Measurements from ENCODE around the gene UQCC3. TPM values are rescaled to one million over a fixed set of nuclear protein-coding genes. Genes with fewer than 3 reads are reported as not detected.

Gene UQCC3
- total and polyA plus RNA-seq, 2 experiments from 2014 or later = 5.9 to 14.5 TPM

- Histone ChIP-seq H3K9me3 (ENCODE audit: low read depth) (no peaks in the 10 kb centered on the region), H3K4me3 (no peak overlapping the region), H3K9ac (peak overlapping the region; percentile 5; the same call in 1 of the 2 replicates), H3K9me2 (ENCODE audit: insufficient read depth) (no peaks in the 10 kb centered on the region), H3K79me2 (ENCODE audit: insufficient read depth) (peaks cover 98% of the 10 kb centered on the region), H3K27me3 (replicated peaks; ENCODE audit: insufficient read depth) (no peaks in the 10 kb centered on the region), H4K20me1 (ENCODE audit: insufficient read depth) (0 out of 2 replicates have a peak, but pooled peaks cover 3% of the 10 kb centered on the region), H3K4me2 (ENCODE audit: unreplicated experiment) (no peak overlapping the region), H3K36me3 (ENCODE audit: low read depth) (peaks cover 84% of the 10 kb centered on the region), H3K4me1 (ENCODE audit: insufficient read depth) (peaks cover 19% of the 10 kb centered on the region; the same call in 1 of the 2 replicates), H2AFZ (no peak overlapping the region), H3F3A (ENCODE audit: insufficient read depth) (peaks cover 51% of the 10 kb centered on the region), H3K27ac (peak overlapping the region; percentile 42)
- peak; percentile 33 for DNase-seq
- 69 to 73% methylated on average over 2 of the region's 2 CpGs for WGBS, 2 experiments (ENCODE audit: low coverage in 1 of 2, low lambda C conversion rate in 2 of 2, missing lambda C conversion rate in 2 of 2)
- in situ Hi-C loops (cut with MboI) = no loop called here
- no peak for TF ChIP-seq EZH2phosphoT487 (IDR thresholded peaks at IDR 0.05; ENCODE audit: insufficient read depth, low read depth)
- no peak for TF ChIP-seq EZH2 (IDR thresholded peaks at IDR 0.05; ENCODE audit: insufficient read depth, poor library complexity, severe bottlenecking)
Measured at GRCh38 chr11:62719302-62719978, 48.0 kb downstream of the UQCC3 start.

- H3K79me2 ChIP-seq (ENCODE audit: insufficient read depth) = peaks cover 98% of the 10 kb centered on the region
- H3K4me3 ChIP-seq = no peak overlapping the region
- H3K9me2 ChIP-seq (ENCODE audit: insufficient read depth) = no peaks in the 10 kb centered on the region
- in situ Hi-C loops (cut with MboI) = no loop called here
- 74 to 83% methylated on average over 7 of the region's 7 CpGs for WGBS, 2 experiments (ENCODE audit: low coverage in 1 of 2, low lambda C conversion rate in 2 of 2, missing lambda C conversion rate in 2 of 2)
- H3K36me3 ChIP-seq (ENCODE audit: low read depth) = peaks cover 65% of the 10 kb centered on the region
- H3K9me3 ChIP-seq (ENCODE audit: low read depth) = no peaks in the 10 kb centered on the region
- H3K27me3 ChIP-seq (replicated peaks; ENCODE audit: insufficient read depth) = no peaks in the 10 kb centered on the region
- H3K4me1 ChIP-seq (ENCODE audit: insufficient read depth) = peaks cover 19% of the 10 kb centered on the region; the same call in 1 of the 2 replicates
- H3K27ac ChIP-seq = no peak overlapping the region
- peaks cover 49% of the 10 kb centered on the region for H3F3A ChIP-seq (ENCODE audit: insufficient read depth)
- no peak overlapping the region for H3K4me2 ChIP-seq (ENCODE audit: unreplicated experiment)
- H2AFZ ChIP-seq = no peak overlapping the region
- peaks cover 13% of the 10 kb centered on the region; the same call in 1 of the 2 replicates for H4K20me1 ChIP-seq (ENCODE audit: insufficient read depth)
- TF ChIP-seq EZH2 (IDR thresholded peaks at IDR 0.05; ENCODE audit: insufficient read depth, poor library complexity, severe bottlenecking) (no peak), EZH2phosphoT487 (IDR thresholded peaks at IDR 0.05; ENCODE audit: insufficient read depth, low read depth) (no peak)
- H3K9ac ChIP-seq = peak overlapping the region; percentile 14; the same call in 1 of the 2 replicates
- DNase-seq = peak; percentile 36
Measured at GRCh38 chr11:62721994-62722393, 50.5 kb downstream of the UQCC3 start.

Small RNA genes within 50 kb of the gene (small RNA-seq; reads per million reads assigned to genes)
- not detected for gene SNORA57 (ENCODE audit: low read depth, low replicate concordance)

Other genes with a start within 250 kb of the UQCC3 start
- gene AHNAK, start 124.9 kb upstream of the UQCC3 start, total RNA-seq (2014; rRNA removed; shearing (Covaris generic)) = 548 and 557 TPM in 2 replicates
- 163 and 167 TPM in 2 replicates for gene AHNAK, start 124.9 kb upstream of the UQCC3 start, polyA plus RNA-seq (2016; fragmentation: Nextera tagmentation; extraction: Ambion mirVana)
- gene EEF1G, start 97.8 kb upstream of the UQCC3 start, total RNA-seq (2014; rRNA removed; shearing (Covaris generic)) = 1,322 and 1,677 TPM in 2 replicates
- gene EEF1G, start 97.8 kb upstream of the UQCC3 start, polyA plus RNA-seq (2016; fragmentation: Nextera tagmentation; extraction: Ambion mirVana) = 533 and 544 TPM in 2 replicates
- gene TUT1, start 80.2 kb upstream of the UQCC3 start, total RNA-seq (2014; rRNA removed; shearing (Covaris generic)) = 6.1 and 7.7 TPM in 2 replicates
- 11.1 and 12.1 TPM in 2 replicates for gene TUT1, start 80.2 kb upstream of the UQCC3 start, polyA plus RNA-seq (2016; fragmentation: Nextera tagmentation; extraction: Ambion mirVana)
- gene MTA2, start 69.8 kb upstream of the UQCC3 start, total RNA-seq (2014; rRNA removed; shearing (Covaris generic)) = 98.8 and 114 TPM in 2 replicates
- 26.3 and 28.9 TPM in 2 replicates for gene MTA2, start 69.8 kb upstream of the UQCC3 start, polyA plus RNA-seq (2016; fragmentation: Nextera tagmentation; extraction: Ambion mirVana)
- 43.4 and 47.2 TPM in 2 replicates for gene EML3, start 58.9 kb upstream of the UQCC3 start, total RNA-seq (2014; rRNA removed; shearing (Covaris generic))
- gene EML3, start 58.9 kb upstream of the UQCC3 start, polyA plus RNA-seq (2016; fragmentation: Nextera tagmentation; extraction: Ambion mirVana) = 32.8 and 34.8 TPM in 2 replicates
- 3.4 and 6.5 TPM in 2 replicates for gene ROM1, start 58.4 kb upstream of the UQCC3 start, total RNA-seq (2014; rRNA removed; shearing (Covaris generic))
- 5.4 and 8.8 TPM in 2 replicates for gene ROM1, start 58.4 kb upstream of the UQCC3 start, polyA plus RNA-seq (2016; fragmentation: Nextera tagmentation; extraction: Ambion mirVana)
- 32.1 and 35.6 TPM in 2 replicates for gene B3GAT3, start 49.7 kb upstream of the UQCC3 start, total RNA-seq (2014; rRNA removed; shearing (Covaris generic))
- 44.2 and 46.7 TPM in 2 replicates for gene B3GAT3, start 49.7 kb upstream of the UQCC3 start, polyA plus RNA-seq (2016; fragmentation: Nextera tagmentation; extraction: Ambion mirVana)
- gene GANAB, start 25.1 kb upstream of the UQCC3 start, total RNA-seq (2014; rRNA removed; shearing (Covaris generic)) = 307 and 312 TPM in 2 replicates
- 224 and 225 TPM in 2 replicates for gene GANAB, start 25.1 kb upstream of the UQCC3 start, polyA plus RNA-seq (2016; fragmentation: Nextera tagmentation; extraction: Ambion mirVana)
- gene INTS5, start 18.4 kb upstream of the UQCC3 start, total RNA-seq (2014; rRNA removed; shearing (Covaris generic)) = 26.4 and 30.4 TPM in 2 replicates
- gene INTS5, start 18.4 kb upstream of the UQCC3 start, polyA plus RNA-seq (2016; fragmentation: Nextera tagmentation; extraction: Ambion mirVana) = 17.1 and 18.9 TPM in 2 replicates
- 16.6 and 24.2 TPM in 2 replicates for gene C11orf98, start 6.5 kb upstream of the UQCC3 start, total RNA-seq (2014; rRNA removed; shearing (Covaris generic))
- 76.8 and 77.9 TPM in 2 replicates for gene C11orf98, start 6.5 kb upstream of the UQCC3 start, polyA plus RNA-seq (2016; fragmentation: Nextera tagmentation; extraction: Ambion mirVana)
- gene CSKMT, start 6.4 kb upstream of the UQCC3 start, total RNA-seq (2014; rRNA removed; shearing (Covaris generic)) = 5.4 and 6.1 TPM in 2 replicates
- 2.9 and 3.6 TPM in 2 replicates for gene CSKMT, start 6.4 kb upstream of the UQCC3 start, polyA plus RNA-seq (2016; fragmentation: Nextera tagmentation; extraction: Ambion mirVana)
- 5.8 and 12.6 TPM in 2 replicates for gene LBHD1, start 594 bp downstream of the UQCC3 start, total RNA-seq (2014; rRNA removed; shearing (Covaris generic))
- 3.6 and 4.3 TPM in 2 replicates for gene LBHD1, start 594 bp downstream of the UQCC3 start, polyA plus RNA-seq (2016; fragmentation: Nextera tagmentation; extraction: Ambion mirVana)
- gene UBXN1, start 7.4 kb downstream of the UQCC3 start, total RNA-seq (2014; rRNA removed; shearing (Covaris generic)) = 131 and 135 TPM in 2 replicates
- gene UBXN1, start 7.4 kb downstream of the UQCC3 start, polyA plus RNA-seq (2016; fragmentation: Nextera tagmentation; extraction: Ambion mirVana) = 84.0 and 85.3 TPM in 2 replicates
- 6.9 and 12.3 TPM in 2 replicates for gene LRRN4CL, start 17.9 kb downstream of the UQCC3 start, total RNA-seq (2014; rRNA removed; shearing (Covaris generic))
- gene LRRN4CL, start 17.9 kb downstream of the UQCC3 start, polyA plus RNA-seq (2016; fragmentation: Nextera tagmentation; extraction: Ambion mirVana) = 2.1 and 2.3 TPM in 2 replicates
- 51.0 and 63.5 TPM in 2 replicates for gene BSCL2, start 35.8 kb downstream of the UQCC3 start, total RNA-seq (2014; rRNA removed; shearing (Covaris generic))
- gene BSCL2, start 35.8 kb downstream of the UQCC3 start, polyA plus RNA-seq (2016; fragmentation: Nextera tagmentation; extraction: Ambion mirVana) = 74.5 and 79.0 TPM in 2 replicates
- not detected in 2 replicates for gene GNG3, start 36.0 kb downstream of the UQCC3 start, total RNA-seq (2014; rRNA removed; shearing (Covaris generic))
- 0.29 TPM in 1 of 2 replicates, not detected in the other for gene GNG3, start 36.0 kb downstream of the UQCC3 start, polyA plus RNA-seq (2016; fragmentation: Nextera tagmentation; extraction: Ambion mirVana)
- gene HNRNPUL2, start 55.8 kb downstream of the UQCC3 start, total RNA-seq (2014; rRNA removed; shearing (Covaris generic)) = 2.9 and 5.0 TPM in 2 replicates
- gene HNRNPUL2, start 55.8 kb downstream of the UQCC3 start, polyA plus RNA-seq (2016; fragmentation: Nextera tagmentation; extraction: Ambion mirVana) = 2.1 and 3.1 TPM in 2 replicates
- 28.9 and 54.6 TPM in 2 replicates for gene TTC9C, start 56.8 kb downstream of the UQCC3 start, total RNA-seq (2014; rRNA removed; shearing (Covaris generic))
- 40.1 and 46.6 TPM in 2 replicates for gene TTC9C, start 56.8 kb downstream of the UQCC3 start, polyA plus RNA-seq (2016; fragmentation: Nextera tagmentation; extraction: Ambion mirVana)
- 6.6 and 8.0 TPM in 2 replicates for gene ZBTB3, start 82.5 kb downstream of the UQCC3 start, total RNA-seq (2014; rRNA removed; shearing (Covaris generic))
- gene ZBTB3, start 82.5 kb downstream of the UQCC3 start, polyA plus RNA-seq (2016; fragmentation: Nextera tagmentation; extraction: Ambion mirVana) = 4.9 and 5.5 TPM in 2 replicates
- 61.2 and 73.3 TPM in 2 replicates for gene POLR2G, start 89.9 kb downstream of the UQCC3 start, total RNA-seq (2014; rRNA removed; shearing (Covaris generic))
- 154 and 156 TPM in 2 replicates for gene POLR2G, start 89.9 kb downstream of the UQCC3 start, polyA plus RNA-seq (2016; fragmentation: Nextera tagmentation; extraction: Ambion mirVana)
- 11.6 and 22.5 TPM in 2 replicates for gene TAF6L, start 99.7 kb downstream of the UQCC3 start, total RNA-seq (2014; rRNA removed; shearing (Covaris generic))
- 8.2 and 9.1 TPM in 2 replicates for gene TAF6L, start 99.7 kb downstream of the UQCC3 start, polyA plus RNA-seq (2016; fragmentation: Nextera tagmentation; extraction: Ambion mirVana)
- gene TMEM179B, start 115.7 kb downstream of the UQCC3 start, total RNA-seq (2014; rRNA removed; shearing (Covaris generic)) = 73.3 and 151 TPM in 2 replicates
- gene TMEM179B, start 115.7 kb downstream of the UQCC3 start, polyA plus RNA-seq (2016; fragmentation: Nextera tagmentation; extraction: Ambion mirVana) = 140 and 150 TPM in 2 replicates
- 32.0 and 33.4 TPM in 2 replicates for gene TMEM223, start 120.3 kb downstream of the UQCC3 start, total RNA-seq (2014; rRNA removed; shearing (Covaris generic))
- gene TMEM223, start 120.3 kb downstream of the UQCC3 start, polyA plus RNA-seq (2016; fragmentation: Nextera tagmentation; extraction: Ambion mirVana) = 31.4 and 34.2 TPM in 2 replicates
- gene NXF1, start 133.8 kb downstream of the UQCC3 start, total RNA-seq (2014; rRNA removed; shearing (Covaris generic)) = 25.0 and 32.0 TPM in 2 replicates
- 51.1 and 53.3 TPM in 2 replicates for gene NXF1, start 133.8 kb downstream of the UQCC3 start, polyA plus RNA-seq (2016; fragmentation: Nextera tagmentation; extraction: Ambion mirVana)
- 43.9 and 45.7 TPM in 2 replicates for gene STX5, start 160.4 kb downstream of the UQCC3 start, total RNA-seq (2014; rRNA removed; shearing (Covaris generic))
- gene STX5, start 160.4 kb downstream of the UQCC3 start, polyA plus RNA-seq (2016; fragmentation: Nextera tagmentation; extraction: Ambion mirVana) = 32.0 and 34.0 TPM in 2 replicates
- gene TEX54, start 161.2 kb downstream of the UQCC3 start, total RNA-seq (2014; rRNA removed; shearing (Covaris generic)) = not detected in 2 replicates
- 0.44 TPM in 1 of 2 replicates, not detected in the other for gene TEX54, start 161.2 kb downstream of the UQCC3 start, polyA plus RNA-seq (2016; fragmentation: Nextera tagmentation; extraction: Ambion mirVana)
- gene WDR74, start 167.9 kb downstream of the UQCC3 start, total RNA-seq (2014; rRNA removed; shearing (Covaris generic)) = 41.4 and 50.4 TPM in 2 replicates
- 33.6 and 34.3 TPM in 2 replicates for gene WDR74, start 167.9 kb downstream of the UQCC3 start, polyA plus RNA-seq (2016; fragmentation: Nextera tagmentation; extraction: Ambion mirVana)
- gene SLC3A2, start 209.2 kb downstream of the UQCC3 start, total RNA-seq (2014; rRNA removed; shearing (Covaris generic)) = 290 and 301 TPM in 2 replicates
- gene SLC3A2, start 209.2 kb downstream of the UQCC3 start, polyA plus RNA-seq (2016; fragmentation: Nextera tagmentation; extraction: Ambion mirVana) = 310 and 319 TPM in 2 replicates
- gene CHRM1, start 249.7 kb downstream of the UQCC3 start, total RNA-seq (2014; rRNA removed; shearing (Covaris generic)) = not detected in 2 replicates
- gene CHRM1, start 249.7 kb downstream of the UQCC3 start, polyA plus RNA-seq (2016; fragmentation: Nextera tagmentation; extraction: Ambion mirVana) = not detected in 2 replicates

Measured in GM23248 (cell line).